Liver (tissue), 9 donors: ENCODE results near the gene PABPN1L. TPM values are rescaled to one million over a fixed set of nuclear protein-coding genes. Genes with fewer than 3 reads are reported as not detected.

ENCODE experiments used
- DNase-seq: peaks from one replicate; pipeline ENCODE4 v3.0.0-alpha.2; 2017; ENCODE audit warnings: low spot score
- H3K27ac ChIP-seq, 2 donors: one replicate each; pipeline ENCODE4 v1.7.0; 2013; ENCODE audit warnings: inconsistent platforms in 2 of 2, low read length in 2 of 2, control low read depth in 1 of 2, low read depth in 1 of 2, mild to moderate bottlenecking in 1 of 2
- H3K27me3 ChIP-seq, 4 donors: one replicate each; pipeline versions ENCODE4 v1.6.1 to v1.7.0; 2013; ENCODE audit warnings: low read length in 3 of 4, inconsistent platforms in 1 of 4, mild to moderate bottlenecking in 1 of 4, moderate library complexity in 1 of 4; ENCODE audit not compliant: control insufficient read depth in 4 of 4, insufficient read depth in 4 of 4
- H3K36me3 ChIP-seq, 4 donors: one replicate each; pipeline versions ENCODE4 v1.6.1 to v1.7.0; 2013; ENCODE audit warnings: low read length in 3 of 4, mild to moderate bottlenecking in 3 of 4, low read depth in 1 of 4, moderate library complexity in 1 of 4; ENCODE audit not compliant: control insufficient read depth in 4 of 4, insufficient read depth in 3 of 4
- H3K4me1 ChIP-seq, 4 donors: one replicate each; pipeline versions ENCODE4 v1.6.1 to v1.7.0; 2013; ENCODE audit warnings: low read length in 3 of 4, mild to moderate bottlenecking in 3 of 4, moderate library complexity in 1 of 4; ENCODE audit not compliant: control insufficient read depth in 4 of 4, insufficient read depth in 4 of 4
- H3K4me3 ChIP-seq, 3 donors: one replicate each; pipeline versions ENCODE4 v1.6.1 to v1.7.0; 2013; ENCODE audit warnings: low read length in 3 of 3, control low read depth in 1 of 3, low read depth in 1 of 3, mild to moderate bottlenecking in 1 of 3
- H3K9ac ChIP-seq, 2 donors: one replicate each; pipeline ENCODE4 v1.7.0; 2013; ENCODE audit warnings: low read length in 2 of 2, mild to moderate bottlenecking in 2 of 2, moderate library complexity in 2 of 2, control low read depth in 1 of 2, low read depth in 1 of 2
- H3K9me3 ChIP-seq, 4 donors: one replicate each; pipeline versions ENCODE4 v1.6.1 to v1.7.0; 2013; ENCODE audit warnings: low read length in 3 of 4; ENCODE audit not compliant: control insufficient read depth in 4 of 4
- GABPA ChIP-seq, 2 donors: IDR thresholded peaks in 1 of 2; conservative IDR thresholded peaks in 1 of 2; 2 replicates each; pipeline ENCODE4 v1.6.1; 2016; ENCODE audit warnings: antibody characterized with exemption in 2 of 2, mild to moderate bottlenecking in 1 of 2, moderate library complexity in 1 of 2
- HNF4A ChIP-seq, 2 donors: conservative IDR thresholded peaks; 2 replicates each; pipeline ENCODE4 v1.6.1; 2016; ENCODE audit warnings: antibody characterized with exemption in 2 of 2, mild to moderate bottlenecking in 2 of 2
- HNF4G ChIP-seq: IDR thresholded peaks from 2 replicates; pipeline ENCODE4 v1.6.1; 2016; ENCODE audit warnings: antibody characterized with exemption
- JUND ChIP-seq, 2 donors: IDR thresholded peaks; 2 replicates each; pipeline ENCODE4 v1.6.1; 2016; ENCODE audit warnings: antibody characterized with exemption in 2 of 2
- NR2F2 ChIP-seq: IDR thresholded peaks from 2 replicates; pipeline ENCODE4 v1.6.1; 2016; ENCODE audit warnings: antibody characterized with exemption
- RAD21 ChIP-seq, 2 donors: IDR thresholded peaks; 2 replicates each; pipeline ENCODE4 v1.6.1; 2016; ENCODE audit warnings: antibody characterized with exemption in 2 of 2, mild to moderate bottlenecking in 2 of 2
- RXRA ChIP-seq, 2 donors: IDR thresholded peaks; 2 replicates each; pipeline ENCODE4 v1.6.1; 2017 to 2018; ENCODE audit warnings: antibody characterized with exemption in 2 of 2, mild to moderate bottlenecking in 1 of 2
- SP1 ChIP-seq: IDR thresholded peaks from 2 replicates; pipeline ENCODE4 v1.6.1; 2018; ENCODE audit warnings: antibody characterized with exemption, mild to moderate bottlenecking
- YY1 ChIP-seq: IDR thresholded peaks from 2 replicates; pipeline ENCODE4 v1.6.1; 2016; ENCODE audit warnings: antibody characterized with exemption, mild to moderate bottlenecking
- WGBS: extraction: QIAGEN DNeasy Blood & Tissue Kit; methylation state at CpG from one replicate; pipeline ENCODE4 v1.1.7; 2013; 5-methylcytosine and 5-hydroxymethylcytosine counted together
- polyA plus RNA-seq, 2 donors: library from polyadenylated mRNA; stranded (reverse) in 1 of 2; unstranded in 1 of 2; fragments of 200-250 nt in 1 of 2; fragments of >200 nt in 1 of 2; fragmentation: Nextera tagmentation in 1 of 2; extraction: Ambion mirVana in 1 of 2; gene quantifications; one replicate each; pipeline versions ENCODE4 v1.2.1 to v1.2.3, GENCODE V29; 2013 to 2015
- total RNA-seq, 2 donors: library from RNA; depleted of rRNA; stranded (reverse); fragments of >200 nt; gene quantifications; one replicate each; pipeline ENCODE4 v1.2.3, GENCODE V29; 2014
- TF ChIP-seq, protein P1 (sequence below): IDR thresholded peaks from 2 replicates; pipeline ENCODE4 v1.6.1; 2016; ENCODE audit warnings: antibody characterized with exemption, mild to moderate bottlenecking
- TF ChIP-seq, protein P2 (sequence below): IDR thresholded peaks from 2 replicates; pipeline ENCODE4 v1.6.1; 2016; ENCODE audit warnings: antibody characterized with exemption
- donor health status: healthy.
- donor health status: healthy.
- donor health status: healthy.
- donor health status: healthy.
- donor health status: healthy.

PABPN1L gene
- total and polyA plus RNA-seq, 4 donors = 0.09 TPM; not detected in 3

DNA sequence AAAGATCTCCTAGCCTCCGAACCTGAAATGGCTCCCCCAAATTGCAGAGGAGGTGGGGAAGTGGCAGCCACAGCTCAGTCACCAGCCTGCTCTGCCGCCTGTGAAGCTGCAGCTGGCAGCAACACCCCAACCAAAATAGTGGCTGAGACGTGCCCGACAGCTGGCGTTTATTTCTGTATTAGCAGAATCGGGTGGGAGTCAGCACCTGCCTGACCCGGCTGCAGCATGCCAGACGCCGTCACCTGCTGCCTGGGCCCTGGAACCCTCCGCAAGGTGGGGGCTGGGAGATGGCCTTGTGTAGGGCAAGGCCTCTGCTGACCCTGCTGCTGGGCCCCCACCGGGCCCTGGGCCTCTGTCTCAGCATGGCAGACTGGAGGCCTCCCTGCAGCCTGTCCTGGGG, 17.5 kb upstream of the PABPN1L start:
- H3K27me3 ChIP-seq = no peaks in the 10 kb centered on the region
- no peak overlapping the region for H3K4me3 ChIP-seq
- WGBS = 93% methylated on average over 11 of the region's 11 CpGs
- DNase-seq = no peak
- no peak overlapping the region for H3K9ac ChIP-seq
- peaks cover 16 to 62% (median 39%) of the 10 kb centered on the region in 4 donors for H3K4me1 ChIP-seq
- no peak overlapping the region for H3K27ac ChIP-seq
- H3K9me3 ChIP-seq = no peaks in the 10 kb centered on the region
- TF ChIP-seq HNF4G = no peak
- TF ChIP-seq RAD21 (IDR thresholded peaks at IDR 0.05) = no peak
- TF ChIP-seq YY1 = no peak
- TF ChIP-seq, protein P1, sequence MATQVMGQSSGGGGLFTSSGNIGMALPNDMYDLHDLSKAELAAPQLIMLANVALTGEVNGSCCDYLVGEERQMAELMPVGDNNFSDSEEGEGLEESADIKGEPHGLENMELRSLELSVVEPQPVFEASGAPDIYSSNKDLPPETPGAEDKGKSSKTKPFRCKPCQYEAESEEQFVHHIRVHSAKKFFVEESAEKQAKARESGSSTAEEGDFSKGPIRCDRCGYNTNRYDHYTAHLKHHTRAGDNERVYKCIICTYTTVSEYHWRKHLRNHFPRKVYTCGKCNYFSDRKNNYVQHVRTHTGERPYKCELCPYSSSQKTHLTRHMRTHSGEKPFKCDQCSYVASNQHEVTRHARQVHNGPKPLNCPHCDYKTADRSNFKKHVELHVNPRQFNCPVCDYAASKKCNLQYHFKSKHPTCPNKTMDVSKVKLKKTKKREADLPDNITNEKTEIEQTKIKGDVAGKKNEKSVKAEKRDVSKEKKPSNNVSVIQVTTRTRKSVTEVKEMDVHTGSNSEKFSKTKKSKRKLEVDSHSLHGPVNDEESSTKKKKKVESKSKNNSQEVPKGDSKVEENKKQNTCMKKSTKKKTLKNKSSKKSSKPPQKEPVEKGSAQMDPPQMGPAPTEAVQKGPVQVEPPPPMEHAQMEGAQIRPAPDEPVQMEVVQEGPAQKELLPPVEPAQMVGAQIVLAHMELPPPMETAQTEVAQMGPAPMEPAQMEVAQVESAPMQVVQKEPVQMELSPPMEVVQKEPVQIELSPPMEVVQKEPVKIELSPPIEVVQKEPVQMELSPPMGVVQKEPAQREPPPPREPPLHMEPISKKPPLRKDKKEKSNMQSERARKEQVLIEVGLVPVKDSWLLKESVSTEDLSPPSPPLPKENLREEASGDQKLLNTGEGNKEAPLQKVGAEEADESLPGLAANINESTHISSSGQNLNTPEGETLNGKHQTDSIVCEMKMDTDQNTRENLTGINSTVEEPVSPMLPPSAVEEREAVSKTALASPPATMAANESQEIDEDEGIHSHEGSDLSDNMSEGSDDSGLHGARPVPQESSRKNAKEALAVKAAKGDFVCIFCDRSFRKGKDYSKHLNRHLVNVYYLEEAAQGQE = no peak
- no peak for TF ChIP-seq GABPA (IDR thresholded peaks at IDR 0.05 in 1 of 2, conservative IDR thresholded peaks at IDR 0.05 in 1 of 2)
- TF ChIP-seq JUND (IDR thresholded peaks at IDR 0.05) = no peak
- no peak for TF ChIP-seq NR2F2
- TF ChIP-seq SP1 = no peak
- no peaks in the 10 kb centered on the region for H3K36me3 ChIP-seq

DNA sequence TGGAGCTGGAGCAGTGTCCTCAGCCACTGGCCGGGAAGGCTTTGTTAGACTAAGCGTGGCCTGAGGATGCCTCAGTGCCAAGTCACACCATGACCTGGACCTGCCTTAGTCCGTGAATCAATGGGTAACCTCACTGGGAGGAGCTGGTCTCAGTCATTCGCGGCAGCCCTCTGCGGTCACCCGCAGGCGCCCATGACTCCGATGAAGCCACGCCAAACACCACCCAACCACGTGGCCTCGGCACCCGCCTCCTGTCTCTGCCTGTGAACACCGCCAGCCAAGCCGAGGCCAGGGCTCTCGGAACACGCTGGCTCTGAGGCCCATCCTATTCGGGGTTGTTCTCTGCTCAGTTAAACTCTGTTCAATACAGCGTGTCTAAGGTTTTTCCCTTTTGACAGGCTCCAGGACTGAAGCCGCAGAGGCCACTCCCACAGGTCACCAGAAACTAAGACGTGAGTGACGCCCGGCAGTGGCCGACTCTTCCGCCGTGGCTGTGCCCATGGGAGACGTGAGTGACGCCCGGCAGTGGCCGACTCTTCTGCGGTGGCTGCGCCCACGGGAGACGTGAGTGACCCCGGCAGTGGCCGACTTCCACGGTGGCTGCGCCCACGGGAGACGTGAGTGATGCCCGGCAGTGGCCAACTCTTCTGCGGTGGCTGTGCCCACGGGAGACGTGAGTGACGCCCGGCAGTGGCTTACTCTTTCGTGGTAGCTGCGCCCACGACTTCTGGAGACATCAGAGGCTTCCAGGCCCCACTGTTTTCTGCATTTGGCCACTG, 16.8 kb upstream of the PABPN1L start:
- H3K4me3 ChIP-seq = no peak overlapping the region
- peak in 1 of 2 donors; percentile 86 for TF ChIP-seq RXRA (IDR thresholded peaks at IDR 0.05)
- TF ChIP-seq HNF4A (conservative IDR thresholded peaks at IDR 0.05) = peak in 1 of 2 donors; percentile 73
- TF ChIP-seq, protein P2, sequence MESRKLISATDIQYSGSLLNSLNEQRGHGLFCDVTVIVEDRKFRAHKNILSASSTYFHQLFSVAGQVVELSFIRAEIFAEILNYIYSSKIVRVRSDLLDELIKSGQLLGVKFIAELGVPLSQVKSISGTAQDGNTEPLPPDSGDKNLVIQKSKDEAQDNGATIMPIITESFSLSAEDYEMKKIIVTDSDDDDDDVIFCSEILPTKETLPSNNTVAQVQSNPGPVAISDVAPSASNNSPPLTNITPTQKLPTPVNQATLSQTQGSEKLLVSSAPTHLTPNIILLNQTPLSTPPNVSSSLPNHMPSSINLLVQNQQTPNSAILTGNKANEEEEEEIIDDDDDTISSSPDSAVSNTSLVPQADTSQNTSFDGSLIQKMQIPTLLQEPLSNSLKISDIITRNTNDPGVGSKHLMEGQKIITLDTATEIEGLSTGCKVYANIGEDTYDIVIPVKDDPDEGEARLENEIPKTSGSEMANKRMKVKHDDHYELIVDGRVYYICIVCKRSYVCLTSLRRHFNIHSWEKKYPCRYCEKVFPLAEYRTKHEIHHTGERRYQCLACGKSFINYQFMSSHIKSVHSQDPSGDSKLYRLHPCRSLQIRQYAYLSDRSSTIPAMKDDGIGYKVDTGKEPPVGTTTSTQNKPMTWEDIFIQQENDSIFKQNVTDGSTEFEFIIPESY = no peak
- H3K36me3 ChIP-seq = peaks cover 0 to 2% (median 0%) of the 10 kb centered on the region in 4 donors
- peaks cover 16 to 63% (median 40%) of the 10 kb centered on the region in 4 donors for H3K4me1 ChIP-seq
- H3K9me3 ChIP-seq = no peaks in the 10 kb centered on the region
- H3K27me3 ChIP-seq = no peaks in the 10 kb centered on the region
- WGBS = 71% methylated on average over 49 of the region's 49 CpGs
- H3K27ac ChIP-seq = peak overlapping the region; percentile 55 to 70
- H3K9ac ChIP-seq = no peak overlapping the region
- DNase-seq = no peak
